K562 (cell line): ENCODE results near the gene PIP5KL1.

ENCODE experiments used
- C11orf30 ChIP-seq: fragments of 450-650 bp; IDR thresholded peaks from 2 replicates; pipeline ENCODE4 v1.6.1; 2016; ENCODE audit warnings: low read depth, mild to moderate bottlenecking
- GTF2F1 ChIP-seq: IDR thresholded peaks from 2 replicates; pipeline ENCODE4 v1.6.1; 2011; ENCODE audit warnings: low read depth, low read length, improper control_type of control experiment
- MAFF ChIP-seq: IDR thresholded peaks from 2 replicates; pipeline ENCODE4 v1.6.1; 2012; ENCODE audit warnings: low read length, improper control_type of control experiment
- ZBTB11 ChIP-seq, 3 experiments: fragments of 200-800 bp in 1 of 3; fragments of 250-450 bp in 1 of 3; fragments of 450-650 bp in 1 of 3; sonication (Bioruptor Pico) in 1 of 3; sonication (Bioruptor generic) in 1 of 3; formaldehyde crosslinking in 1 of 3; IDR thresholded peaks; 2 replicates each; pipeline versions ENCODE4 v1.6.1 to v1.8.0; 2016 to 2022; ENCODE audit warnings: mild to moderate bottlenecking in 2 of 3, missing genetic modification characterization in 2 of 3, missing compliant biosample characterization in 1 of 3, moderate library complexity in 1 of 3

- TF ChIP-seq ZBTB11 (CRISPR knock-in tag; IDR thresholded peaks at IDR 0.05), result no peak
- no peak for TF ChIP-seq GTF2F1
- no peak for TF ChIP-seq MAFF
- TF ChIP-seq C11orf30, result no peak
Measured at GRCh38 chr9:127871531-127871930, 59.0 kb downstream of the PIP5KL1 start.
